Fibroblast of lung (primary cell): Measurements from ENCODE around the gene ARID1B.

Experiments
- EZH2 ChIP-seq: IDR thresholded peaks from 2 replicates; pipeline ENCODE4 v1.5.1; 2012; ENCODE audit warnings: low read length, control low read depth, mild to moderate bottlenecking; ENCODE audit errors: missing control alignments
- TF ChIP-seq, protein P1 (sequence below), 2 donors: IDR thresholded peaks in 1 of 2; conservative IDR thresholded peaks in 1 of 2; 1 replicate in 1 of 2; 2 replicates in 1 of 2; pipeline ENCODE4 v1.5.1; 2011 to 2012; ENCODE audit warnings: low read length in 2 of 2, control low read depth in 1 of 2, inconsistent platforms in 1 of 2, low read depth in 1 of 2, mild to moderate bottlenecking in 1 of 2

- TF ChIP-seq, protein P1, sequence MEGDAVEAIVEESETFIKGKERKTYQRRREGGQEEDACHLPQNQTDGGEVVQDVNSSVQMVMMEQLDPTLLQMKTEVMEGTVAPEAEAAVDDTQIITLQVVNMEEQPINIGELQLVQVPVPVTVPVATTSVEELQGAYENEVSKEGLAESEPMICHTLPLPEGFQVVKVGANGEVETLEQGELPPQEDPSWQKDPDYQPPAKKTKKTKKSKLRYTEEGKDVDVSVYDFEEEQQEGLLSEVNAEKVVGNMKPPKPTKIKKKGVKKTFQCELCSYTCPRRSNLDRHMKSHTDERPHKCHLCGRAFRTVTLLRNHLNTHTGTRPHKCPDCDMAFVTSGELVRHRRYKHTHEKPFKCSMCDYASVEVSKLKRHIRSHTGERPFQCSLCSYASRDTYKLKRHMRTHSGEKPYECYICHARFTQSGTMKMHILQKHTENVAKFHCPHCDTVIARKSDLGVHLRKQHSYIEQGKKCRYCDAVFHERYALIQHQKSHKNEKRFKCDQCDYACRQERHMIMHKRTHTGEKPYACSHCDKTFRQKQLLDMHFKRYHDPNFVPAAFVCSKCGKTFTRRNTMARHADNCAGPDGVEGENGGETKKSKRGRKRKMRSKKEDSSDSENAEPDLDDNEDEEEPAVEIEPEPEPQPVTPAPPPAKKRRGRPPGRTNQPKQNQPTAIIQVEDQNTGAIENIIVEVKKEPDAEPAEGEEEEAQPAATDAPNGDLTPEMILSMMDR (conservative IDR thresholded peaks at IDR 0.05 in 1 of 2, IDR thresholded peaks at IDR 0.05 in 1 of 2; ENCODE audit: low read depth in 1 of 2, low read length in 2 of 2), result no peak
- TF ChIP-seq EZH2, result no peak
These were observed 389.6 kb downstream of the ARID1B start for GRCh38 chr6:157166784-157167183.
